NCI-H524 treated with DMSO at 0.1 percent for 48 hours (cell line): Measurements from ENCODE around the gene ABCA8.

ENCODE experiments used
- DNase-seq: peaks from one replicate; lab custom pipeline; 2025; lab: John Stamatoyannopoulos, UW

The ABCA8 gene

GRCh38 chr17:68870161-68870826 is 84.9 kb downstream of the ABCA8 start:
- DNase-seq, result no peak

- DNase-seq, result no peak
Observed at GRCh38 chr17:68868708-68869107, 86.5 kb downstream of the ABCA8 start.

- DNase-seq, result no peak
Observed at GRCh38 chr17:68867759-68868516, 87.3 kb downstream of the ABCA8 start.

- DNase-seq, result no peak
Observed at GRCh38 chr17:68865584-68865983, 89.6 kb downstream of the ABCA8 start.

- no peak for DNase-seq
Observed at GRCh38 chr17:68863091-68863652, 92.0 kb downstream of the ABCA8 start.

GRCh38 chr17:68861602-68862001 is 93.6 kb downstream of the ABCA8 start:
- no peak for DNase-seq

GRCh38 chr17:68860941-68861340 is 94.3 kb downstream of the ABCA8 start:
- DNase-seq, result no peak

- no peak for DNase-seq
Observed at GRCh38 chr17:68854452-68854851, 100.7 kb downstream of the ABCA8 start.

GRCh38 chr17:68853439-68853838 is 101.8 kb downstream of the ABCA8 start:
- DNase-seq, result no peak

GRCh38 chr17:68853036-68853435 is 102.2 kb downstream of the ABCA8 start:
- no peak for DNase-seq

GRCh38 chr17:68851890-68852289 is 103.3 kb downstream of the ABCA8 start:
- DNase-seq, result no peak

GRCh38 chr17:68850749-68851510 is 104.3 kb downstream of the ABCA8 start:
- DNase-seq, result no peak

- peak; percentile 61 for DNase-seq
Observed at GRCh38 chr17:68849673-68850610, 105.2 kb downstream of the ABCA8 start.

GRCh38 chr17:68847711-68848110 is 107.5 kb downstream of the ABCA8 start:
- no peak for DNase-seq

- DNase-seq, result no peak
Observed at GRCh38 chr17:68843522-68843921, 111.7 kb downstream of the ABCA8 start.

- DNase-seq, result peak; percentile 88
Observed at GRCh38 chr17:68840073-68840472, 115.1 kb downstream of the ABCA8 start.

- no peak for DNase-seq
Observed at GRCh38 chr17:68835071-68835470, 120.1 kb downstream of the ABCA8 start.

- no peak for DNase-seq
Observed at GRCh38 chr17:68834328-68834836, 120.8 kb downstream of the ABCA8 start.

- DNase-seq, result no peak
Observed at GRCh38 chr17:68832109-68832802, 122.9 kb downstream of the ABCA8 start.

- DNase-seq, result no peak
Observed at GRCh38 chr17:68831170-68831569, 124.0 kb downstream of the ABCA8 start.

GRCh38 chr17:68830313-68830712 is 124.9 kb downstream of the ABCA8 start:
- no peak for DNase-seq
